HepG2 (cell line): ENCODE results near the gene PSKH1. TPM values are rescaled to one million over a fixed set of nuclear protein-coding genes. Genes with fewer than 3 reads are reported as not detected.
A peak's percentile ranks its signal among the peaks of the same experiment; 100 is the strongest.

ENCODE experiments used
- EP300 ChIP-seq, 3 experiments: sonication (generic) in 1 of 3; formaldehyde crosslinking in 1 of 3; IDR thresholded peaks; 2 replicates each; pipeline versions ENCODE4 v1.5.1 to v1.6.1; 2011 to 2020; ENCODE audit warnings: low read depth in 2 of 3, low read length in 2 of 3, borderline replicate concordance in 1 of 3, improper control_type of control experiment in 1 of 3, mild to moderate bottlenecking in 1 of 3, missing genetic modification reagents in 1 of 3, moderate library complexity in 1 of 3
- ETV5 ChIP-seq: IDR thresholded peaks from 2 replicates; pipeline ENCODE4 v1.6.1; 2018; ENCODE audit warnings: missing biosample characterization, missing genetic modification reagents, inconsistent platforms, borderline replicate concordance
- GFI1 ChIP-seq: sonication (generic); formaldehyde crosslinking; IDR thresholded peaks from 2 replicates; pipeline ENCODE4 v1.5.0; 2020; ENCODE audit warnings: missing genetic modification reagents, mild to moderate bottlenecking, borderline replicate concordance
- HNF4A ChIP-seq: sonication (generic); formaldehyde crosslinking; IDR thresholded peaks from 2 replicates; pipeline ENCODE4 v1.4.0; 2020; ENCODE audit warnings: missing genetic modification reagents
- MEF2D ChIP-seq: sonication (generic); formaldehyde crosslinking; IDR thresholded peaks from 2 replicates; pipeline ENCODE4 v1.5.1; 2020; ENCODE audit warnings: mild to moderate bottlenecking, missing genetic modification reagents
- MTF1 ChIP-seq: sonication (generic); formaldehyde crosslinking; IDR thresholded peaks from 2 replicates; pipeline ENCODE4 v1.5.0; 2020; ENCODE audit warnings: missing genetic modification reagents
- POLR2AphosphoS5 ChIP-seq: IDR thresholded peaks from 2 replicates; pipeline ENCODE4 v1.6.1; 2012; ENCODE audit warnings: low read depth, low read length
- SIX1 ChIP-seq: sonication (generic); formaldehyde crosslinking; IDR thresholded peaks from 2 replicates; pipeline ENCODE4 v1.4.0; 2020; ENCODE audit warnings: missing genetic modification reagents, borderline replicate concordance
- SKI ChIP-seq: fragments of 450-650 bp; IDR thresholded peaks from one replicate; pipeline ENCODE4 v1.6.1; 2018; ENCODE audit warnings: mild to moderate bottlenecking; ENCODE audit not compliant: partially characterized antibody
- ZFX ChIP-seq: sonication (generic); formaldehyde crosslinking; IDR thresholded peaks from 2 replicates; pipeline ENCODE4 v1.4.0; 2020; ENCODE audit warnings: mild to moderate bottlenecking, low read depth, missing genetic modification reagents, moderate library complexity
- ZNF17 ChIP-seq: sonication (generic); formaldehyde crosslinking; IDR thresholded peaks from 2 replicates; pipeline ENCODE4 v1.5.0; 2020; ENCODE audit warnings: mild to moderate bottlenecking, missing genetic modification reagents
- ZNF18 ChIP-seq: sonication (generic); formaldehyde crosslinking; IDR thresholded peaks from 2 replicates; pipeline ENCODE4 v1.8.0; 2022; ENCODE audit warnings: mild to moderate bottlenecking, missing genetic modification reagents; ENCODE audit not compliant: insufficient replicate concordance
- ZNF687 ChIP-seq: sonication (generic); formaldehyde crosslinking; IDR thresholded peaks from 2 replicates; pipeline ENCODE4 v1.5.1; 2020; ENCODE audit warnings: mild to moderate bottlenecking, missing genetic modification reagents, moderate library complexity
- ZNF784 ChIP-seq: sonication (generic); formaldehyde crosslinking; IDR thresholded peaks from 2 replicates; pipeline ENCODE4 v1.5.1; 2020; ENCODE audit warnings: missing genetic modification reagents, mild to moderate bottlenecking, borderline replicate concordance
- ZNF816 ChIP-seq: sonication (generic); formaldehyde crosslinking; IDR thresholded peaks from 2 replicates; pipeline ENCODE4 v1.8.0; 2022; ENCODE audit warnings: missing genetic modification reagents, mild to moderate bottlenecking, borderline replicate concordance
- polyA plus RNA-seq, 8 experiments: library from polyadenylated mRNA; depleted of rRNA in 3 of 8; stranded (reverse) in 7 of 8; unstranded in 1 of 8; fragments of >200 nt; fragmentation: Illumina TruSeq in 4 of 8; extraction: Trizol in 4 of 8; gene quantifications; 2 replicates each; pipeline versions ENCODE4 v1.2.1 to v1.2.3, GENCODE V29; 2011 to 2016; ENCODE audit warnings: low read depth in 4 of 8, missing spikeins in 1 of 8, mixed read lengths in 1 of 8; ENCODE audit not compliant: insufficient read depth in 1 of 8
- total RNA-seq, 5 experiments: library from RNA; depleted of rRNA; stranded (reverse); fragments of >200 nt; fragmentation: Illumina TruSeq; extraction: Trizol; gene quantifications; 2 replicates each; pipeline ENCODE4 v1.2.3, GENCODE V29; 2016; ENCODE audit warnings: low read depth in 1 of 5
- TF ChIP-seq, protein P1 (sequence below): sonication (generic); formaldehyde crosslinking; IDR thresholded peaks from 2 replicates; pipeline ENCODE4 v1.4.0; 2020; ENCODE audit warnings: missing genetic modification reagents

The PSKH1 gene
- total and polyA plus RNA-seq, 2 of the 13 experiments (the other 11 are each of a cell fraction or from before 2014, with no cell fraction given) = 8.4 to 19.1 TPM

GRCh38 chr16:67901734-67902133 is 8.7 kb downstream of the PSKH1 start (continued):
- TF ChIP-seq ZNF18 = peak; percentile 20
- TF ChIP-seq EP300 (IDR thresholded peaks at IDR 0.05; ENCODE audit: low read depth in 2 of 2, low read length in 2 of 2) = peak in 1 of 2 experiments; percentile 20; a peak in 1 of 4 replicates
- no peak for TF ChIP-seq EP300 (CRISPR knock-in tag; IDR thresholded peaks at IDR 0.05; ENCODE audit: borderline replicate concordance)
- no peak for TF ChIP-seq ETV5
- TF ChIP-seq ZNF17 (CRISPR knock-in tag) = no peak
- no peak for TF ChIP-seq SKI
- TF ChIP-seq ZFX (CRISPR knock-in tag) = 0 out of 2 replicates have a peak, but pooled peaks have one; percentile 17
- TF ChIP-seq ZNF687 (CRISPR knock-in tag) = peak; percentile 20; the same call in 1 of the 2 replicates
- peak; percentile 26; the same call in 1 of the 2 replicates for TF ChIP-seq MEF2D (CRISPR knock-in tag)
- 0 out of 2 replicates have a peak, but pooled peaks have one; percentile 41 for TF ChIP-seq ZNF784 (CRISPR knock-in tag)
- TF ChIP-seq GFI1 (CRISPR knock-in tag) = peak; percentile 53; the same call in 1 of the 2 replicates
- no peak for TF ChIP-seq ZNF816 (CRISPR knock-in tag)
- peak; percentile 30; the same call in 1 of the 2 replicates for TF ChIP-seq MTF1
- peak; percentile 68 for TF ChIP-seq HNF4A (CRISPR knock-in tag)
- TF ChIP-seq SIX1 (CRISPR knock-in tag) = 0 out of 2 replicates have a peak, but pooled peaks have one; percentile 39
- TF ChIP-seq POLR2AphosphoS5 = no peak
- TF ChIP-seq, protein P1, sequence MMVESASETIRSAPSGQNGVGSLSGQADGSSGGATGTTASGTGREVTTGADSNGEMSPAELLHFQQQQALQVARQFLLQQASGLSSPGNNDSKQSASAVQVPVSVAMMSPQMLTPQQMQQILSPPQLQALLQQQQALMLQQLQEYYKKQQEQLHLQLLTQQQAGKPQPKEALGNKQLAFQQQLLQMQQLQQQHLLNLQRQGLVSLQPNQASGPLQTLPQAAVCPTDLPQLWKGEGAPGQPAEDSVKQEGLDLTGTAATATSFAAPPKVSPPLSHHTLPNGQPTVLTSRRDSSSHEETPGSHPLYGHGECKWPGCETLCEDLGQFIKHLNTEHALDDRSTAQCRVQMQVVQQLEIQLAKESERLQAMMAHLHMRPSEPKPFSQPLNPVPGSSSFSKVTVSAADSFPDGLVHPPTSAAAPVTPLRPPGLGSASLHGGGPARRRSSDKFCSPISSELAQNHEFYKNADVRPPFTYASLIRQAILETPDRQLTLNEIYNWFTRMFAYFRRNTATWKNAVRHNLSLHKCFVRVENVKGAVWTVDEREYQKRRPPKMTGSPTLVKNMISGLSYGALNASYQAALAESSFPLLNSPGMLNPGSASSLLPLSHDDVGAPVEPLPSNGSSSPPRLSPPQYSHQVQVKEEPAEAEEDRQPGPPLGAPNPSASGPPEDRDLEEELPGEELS (CRISPR knock-in tag) = peak; percentile 58
